ENCODE measurements around the gene C10orf95.
A peak's percentile ranks its signal among the peaks of the same experiment; 100 is the strongest.

The C10orf95 gene

DNA sequence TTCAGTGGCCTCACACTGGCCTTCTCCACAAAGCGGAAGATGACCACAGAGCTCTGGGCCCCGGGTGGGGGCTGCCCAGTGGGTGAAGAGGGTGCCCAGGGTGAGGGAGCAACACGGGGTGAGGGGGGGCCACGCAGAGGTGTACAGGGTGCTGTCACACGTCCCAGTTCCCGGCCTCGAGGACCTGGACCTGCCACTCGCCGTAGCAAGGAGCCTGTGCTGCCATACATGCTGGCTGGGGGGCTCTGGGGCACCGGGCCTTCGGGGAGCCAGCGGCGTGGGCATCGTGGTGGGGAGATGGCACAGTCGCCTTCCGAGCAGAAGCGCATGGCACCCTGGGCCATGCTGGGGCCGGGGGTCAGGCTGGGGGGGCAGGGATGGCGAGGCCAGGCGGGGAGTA is 34.6 kb downstream of the C10orf95 start:
- DNase-seq (ENCODE audit: low read depth in 2 of 2): no peak

DNA sequence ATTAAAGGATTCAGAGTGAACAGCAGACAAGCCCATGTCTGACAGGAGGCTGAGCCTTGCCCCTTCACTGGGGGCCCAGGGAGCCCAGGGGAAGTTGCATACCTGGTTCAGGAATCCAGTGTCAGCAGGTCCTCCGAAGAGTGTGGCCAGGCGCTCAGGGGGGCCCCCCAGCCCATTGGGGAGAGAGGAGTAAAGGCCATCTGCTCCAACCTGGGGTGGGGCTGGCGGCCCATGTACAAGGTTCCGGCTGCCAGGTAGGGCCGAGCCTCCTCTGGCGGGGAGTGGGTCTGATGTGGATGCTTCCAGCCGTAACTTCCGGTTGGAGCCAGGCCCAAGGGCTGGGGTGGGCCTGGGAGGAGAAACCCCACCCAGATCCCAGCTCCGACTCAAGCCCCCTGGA is 35.1 kb downstream of the C10orf95 start:
- no peak for DNase-seq (ENCODE audit: low read depth in 2 of 2)

DNA sequence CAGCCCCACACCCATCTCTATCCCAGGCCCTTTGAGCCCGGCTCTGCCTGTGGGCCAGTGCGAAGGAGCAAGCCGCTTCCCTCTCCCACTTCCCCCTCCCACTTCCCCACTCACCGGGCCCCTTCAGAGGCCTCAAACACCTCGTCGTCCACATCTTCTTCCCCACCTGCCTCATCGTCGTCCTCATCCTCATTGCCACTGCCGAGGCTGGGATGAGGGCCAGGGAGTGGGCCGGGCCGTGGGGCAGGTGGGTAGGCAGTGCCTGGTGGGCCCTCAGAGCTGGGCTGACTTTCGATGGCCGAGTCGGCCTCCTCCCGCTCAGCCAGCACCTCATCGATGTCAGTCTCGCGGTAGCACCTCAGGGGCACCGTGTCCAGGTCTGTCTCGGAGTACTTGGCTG is 36.6 kb downstream of the C10orf95 start:
- DNase-seq (ENCODE audit: low read depth in 2 of 2): no peak

DNA sequence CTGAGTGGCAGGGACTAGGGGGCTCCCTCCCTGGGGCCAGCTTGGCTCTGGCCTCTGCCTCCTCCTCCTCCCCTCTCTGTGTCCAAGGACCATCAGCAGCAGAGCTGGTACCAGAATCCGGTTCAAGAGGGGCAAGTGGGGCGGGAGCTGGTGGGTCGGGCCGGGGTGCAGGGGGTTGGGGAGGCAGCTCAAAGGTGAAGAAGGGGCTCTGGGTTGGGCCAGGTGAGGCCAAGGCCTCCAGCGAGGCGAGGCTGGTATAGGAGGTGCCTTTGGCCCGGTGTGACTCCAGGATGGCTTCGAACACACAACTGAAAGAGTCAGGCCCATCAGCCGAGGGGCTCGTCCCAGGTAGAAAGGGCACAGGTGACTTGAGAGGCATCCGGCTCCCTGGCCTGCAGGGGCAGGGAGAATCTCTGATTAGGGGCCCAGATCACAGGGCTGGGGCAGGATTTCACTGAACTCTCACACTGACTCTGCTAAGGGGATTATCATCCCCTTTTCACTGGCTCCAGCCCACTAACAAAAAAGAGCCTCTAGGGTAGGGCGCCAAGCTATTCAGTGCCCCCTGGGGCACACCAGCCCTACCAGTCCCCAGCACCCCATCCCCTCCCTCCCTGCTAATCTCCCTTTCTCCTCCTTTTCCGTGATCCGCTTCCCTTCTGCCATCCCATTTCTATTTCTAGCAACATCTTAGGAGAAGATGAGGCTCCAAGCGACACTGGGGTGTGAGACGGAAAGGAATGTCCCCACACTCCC is 37.4 kb downstream of the C10orf95 start:
- no peak for DNase-seq (ENCODE audit: low read depth in 2 of 2)

DNA sequence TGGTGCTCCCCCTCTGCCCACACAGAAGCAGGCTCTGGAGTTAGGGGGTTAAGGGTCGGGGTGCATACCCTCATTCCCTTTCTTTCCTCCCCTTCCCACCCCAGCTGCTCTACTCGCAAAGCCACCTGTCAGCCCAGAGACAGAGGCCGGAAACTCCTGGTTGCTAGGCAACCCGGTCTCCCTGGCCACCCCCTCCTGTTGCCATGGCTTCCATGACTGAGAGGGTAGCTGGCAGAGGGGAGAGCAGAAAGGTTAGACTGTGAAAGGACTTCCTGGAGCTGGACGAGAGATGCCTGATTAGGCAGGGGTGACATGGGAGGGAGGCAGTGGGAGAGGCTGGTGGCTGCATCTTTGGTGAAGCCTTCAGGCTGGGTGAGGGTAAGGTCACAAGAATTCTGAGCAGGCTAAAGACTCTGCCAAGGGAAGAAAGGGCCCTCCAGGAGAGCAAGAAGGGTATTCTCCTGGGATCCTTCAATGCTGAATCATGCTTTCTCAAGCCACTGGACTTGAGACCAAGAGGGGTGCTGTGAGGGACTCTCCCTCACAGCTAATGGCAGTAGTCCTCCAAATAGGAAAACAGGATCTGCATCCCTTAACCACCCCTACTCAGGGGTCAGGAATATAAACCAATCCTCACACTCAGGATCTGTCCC is 38.2 kb downstream of the C10orf95 start:
- no peak for DNase-seq (ENCODE audit: low read depth in 2 of 2)

DNA sequence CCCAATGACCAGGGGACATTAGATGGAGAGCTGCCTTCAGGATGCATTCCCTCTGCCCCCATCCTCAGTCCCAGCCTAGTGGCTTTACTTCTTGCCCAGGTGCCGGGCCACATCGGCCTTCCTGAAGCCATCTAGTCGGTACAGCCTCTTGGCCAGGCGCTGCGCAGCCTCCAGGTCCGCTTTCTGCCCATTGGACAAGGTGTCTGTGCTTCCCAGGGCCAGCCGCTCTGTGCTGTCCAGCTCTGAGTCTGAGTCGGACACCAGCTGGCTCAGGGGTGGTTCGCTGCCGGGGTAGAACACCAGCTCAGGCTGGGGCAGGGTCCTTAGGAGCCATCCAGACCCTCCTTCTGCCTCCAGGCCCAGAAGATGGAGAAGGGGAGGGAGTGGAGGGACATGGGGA is 39.0 kb downstream of the C10orf95 start:
- DNase-seq (ENCODE audit: low read depth in 2 of 2): no peak

DNA sequence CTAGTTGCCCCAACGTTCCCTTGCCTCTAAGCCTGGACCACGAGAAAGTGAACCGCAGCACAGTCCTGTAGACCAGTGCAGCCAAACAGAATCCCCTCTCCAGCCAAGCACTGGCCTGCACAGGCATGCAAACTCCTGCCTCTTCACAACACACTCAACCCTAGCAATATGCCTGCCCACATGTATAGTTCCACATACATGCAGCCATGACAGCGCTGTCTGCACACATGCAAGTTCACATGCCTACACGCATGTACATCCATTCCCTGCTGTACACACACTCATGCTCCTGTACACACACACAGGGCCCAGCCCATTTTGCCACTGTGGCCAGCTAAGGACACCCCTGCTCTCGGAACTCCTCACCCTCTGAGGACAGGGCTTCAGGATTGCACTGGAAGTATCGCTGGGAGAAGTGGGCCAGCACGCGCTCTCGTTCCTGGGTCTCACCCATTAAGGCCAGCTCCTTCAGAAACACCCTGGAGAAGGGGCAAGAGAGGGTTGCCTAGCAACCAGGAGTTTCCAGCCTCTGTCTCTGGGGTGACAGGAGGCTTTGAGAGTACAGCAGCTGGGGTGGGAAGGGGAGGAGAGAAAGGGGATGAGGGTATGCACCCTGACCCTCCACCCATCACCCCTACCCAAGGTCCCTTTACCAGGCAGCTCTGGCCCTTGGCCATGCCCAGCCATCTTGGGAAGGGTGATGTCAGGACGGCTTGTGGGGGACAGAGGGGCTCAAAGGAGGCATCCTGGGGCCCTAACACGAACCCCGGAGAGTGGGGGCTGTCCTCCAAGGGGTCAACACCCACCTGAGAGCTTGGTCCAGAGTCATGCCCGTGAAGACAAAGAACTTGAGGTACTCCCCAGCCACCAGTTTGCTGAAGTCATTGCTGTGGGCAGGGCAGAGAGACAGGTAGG is 39.7 kb downstream of the C10orf95 start:
- no peak for DNase-seq (ENCODE audit: low read depth in 2 of 2)

DNA sequence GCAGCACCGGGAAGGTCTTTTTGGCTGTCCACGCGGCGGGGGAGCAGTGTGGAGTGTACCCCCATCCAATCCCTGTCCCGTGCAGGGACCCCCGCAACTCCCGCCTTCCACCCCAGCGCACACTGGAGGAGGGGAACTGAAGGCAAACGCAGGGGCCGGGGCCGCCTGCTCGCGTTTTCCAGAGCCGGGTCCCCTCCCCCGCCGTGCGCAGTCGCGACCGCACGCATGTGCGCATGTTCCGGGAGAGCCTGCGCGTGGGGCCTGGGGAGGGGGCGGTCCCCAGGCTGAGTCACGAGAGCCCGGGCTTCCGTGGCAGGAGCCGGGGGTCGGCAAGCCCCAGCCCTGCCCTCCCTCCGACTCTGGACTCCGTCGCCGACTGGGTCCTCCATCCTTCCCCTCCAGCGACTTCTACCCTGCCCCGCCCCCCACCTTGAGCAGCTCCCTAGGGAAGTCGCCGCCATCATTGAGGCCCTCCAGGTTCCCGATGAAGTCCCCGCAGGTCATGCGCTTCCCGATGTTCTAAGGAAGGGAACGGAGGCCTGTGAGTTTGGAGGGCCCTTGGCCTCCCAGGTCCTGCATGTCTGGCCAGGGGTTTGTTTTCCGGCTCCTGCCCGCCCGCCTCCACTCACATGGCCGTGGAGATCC is 40.8 kb downstream of the C10orf95 start:
- DNase-seq (ENCODE audit: low read depth in 2 of 2): no peak

DNA sequence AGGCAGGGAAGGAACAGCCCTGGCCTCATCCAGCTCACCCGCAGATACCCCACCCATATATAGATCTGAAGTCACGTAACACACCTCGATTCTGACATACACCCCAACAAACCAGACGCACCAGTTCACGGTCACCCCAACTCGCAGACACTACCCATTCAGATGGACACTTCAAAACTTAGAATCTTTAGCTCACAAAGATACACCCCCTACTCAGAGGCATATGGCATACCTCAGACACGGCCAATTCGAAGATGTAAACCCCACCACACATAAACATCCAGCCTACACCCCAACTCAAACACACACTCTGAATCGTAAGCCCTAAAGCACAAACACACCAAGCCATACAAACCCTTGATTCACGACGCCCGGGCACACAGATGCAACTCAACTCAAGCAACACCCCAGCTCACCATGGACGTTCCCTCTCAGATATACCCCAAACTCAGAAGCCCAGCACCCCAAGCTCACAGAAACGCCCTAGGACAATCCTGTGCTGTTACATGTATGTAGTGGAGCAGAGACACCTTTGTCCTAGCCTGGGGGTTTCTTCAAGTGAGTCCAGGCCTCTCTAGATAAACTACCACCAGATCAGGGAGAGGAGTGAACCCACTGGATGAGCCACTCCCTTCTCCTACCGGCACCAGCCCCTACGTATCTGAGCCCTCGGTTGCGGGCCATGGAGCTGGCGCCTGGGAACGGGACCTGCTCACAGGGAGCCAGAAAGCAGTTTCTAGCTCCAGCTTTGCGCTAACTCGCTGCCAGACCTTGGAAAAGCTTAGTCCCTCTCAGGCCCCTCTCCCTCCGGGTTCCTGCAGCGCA is 41.5 kb downstream of the C10orf95 start:
- no peak for DNase-seq (ENCODE audit: low read depth in 2 of 2)

DNA sequence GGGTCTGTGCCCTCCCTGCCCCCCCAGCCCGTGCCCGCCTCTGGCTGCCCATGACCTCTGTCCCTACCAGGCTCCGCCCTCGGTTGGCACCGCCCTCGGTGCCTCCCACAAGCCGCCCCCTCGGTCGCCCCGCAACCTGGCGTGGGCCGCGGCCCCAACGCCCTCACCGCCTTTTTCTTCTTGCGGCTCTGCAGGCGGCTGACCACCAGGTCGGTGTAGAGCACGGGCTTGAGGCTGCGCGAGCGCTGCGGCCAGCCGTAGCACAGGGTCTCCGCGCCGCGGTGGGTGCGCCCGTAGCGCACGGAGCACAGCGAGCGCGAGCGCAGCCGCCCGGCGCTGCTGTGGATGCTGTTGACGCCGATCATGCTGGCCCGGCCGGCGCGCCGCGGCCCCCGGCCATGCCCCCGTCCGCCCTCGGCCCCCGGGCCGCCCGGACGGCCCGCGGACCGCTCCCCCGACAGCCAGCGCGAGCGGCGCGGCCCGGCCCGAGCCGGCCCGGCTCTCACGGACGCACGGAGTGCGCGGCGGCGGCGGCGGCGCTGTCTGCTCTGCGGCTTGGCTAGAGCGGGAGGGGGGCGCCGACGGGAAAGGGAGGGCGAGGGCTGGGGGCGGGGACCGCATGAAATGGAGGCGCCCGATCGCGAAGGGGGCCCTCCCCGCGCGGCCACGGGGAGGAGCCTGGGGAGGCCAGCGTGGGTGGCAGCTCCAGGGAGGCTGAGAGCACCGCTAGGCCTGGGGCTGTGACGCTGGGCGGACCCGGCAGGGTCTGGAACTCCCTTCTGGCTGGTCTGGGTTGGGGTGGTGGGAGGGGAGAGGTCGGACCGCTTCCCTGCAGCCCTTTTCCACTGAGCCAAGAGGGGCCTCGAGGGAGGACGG is 42.4 kb downstream of the C10orf95 start:
- peak; percentile 64 to 72 for DNase-seq (ENCODE audit: low read depth in 2 of 2)

DNA sequence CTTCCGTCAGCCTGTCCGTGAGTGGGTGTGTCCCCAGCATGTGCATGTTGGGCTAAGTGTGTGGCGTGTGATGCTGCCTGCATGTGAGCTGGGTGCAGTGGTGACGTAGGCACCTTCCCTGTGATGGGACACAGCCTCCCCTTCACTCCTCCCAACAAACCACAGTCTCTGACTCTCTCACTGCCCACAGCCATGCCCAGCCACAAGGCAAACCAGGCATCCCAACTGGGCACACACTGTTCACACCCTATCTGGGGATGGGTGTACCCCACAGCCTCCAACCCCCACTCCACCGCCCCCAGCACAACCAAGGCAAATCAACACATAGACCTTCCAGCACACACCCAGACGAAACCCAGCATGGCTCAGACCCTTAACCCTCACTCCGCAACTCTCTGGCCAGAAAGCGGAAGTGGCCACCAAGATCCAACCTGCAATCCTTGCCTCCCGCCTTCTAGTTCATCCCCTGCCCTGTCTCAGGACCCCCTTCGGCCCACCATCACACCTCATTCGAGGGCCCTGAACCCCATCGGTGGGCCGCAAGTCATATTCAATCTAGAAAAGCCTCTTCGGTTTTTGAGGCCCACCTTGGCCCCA is 43.1 kb downstream of the C10orf95 start:
- no peak for DNase-seq (ENCODE audit: low read depth in 2 of 2)

DNA sequence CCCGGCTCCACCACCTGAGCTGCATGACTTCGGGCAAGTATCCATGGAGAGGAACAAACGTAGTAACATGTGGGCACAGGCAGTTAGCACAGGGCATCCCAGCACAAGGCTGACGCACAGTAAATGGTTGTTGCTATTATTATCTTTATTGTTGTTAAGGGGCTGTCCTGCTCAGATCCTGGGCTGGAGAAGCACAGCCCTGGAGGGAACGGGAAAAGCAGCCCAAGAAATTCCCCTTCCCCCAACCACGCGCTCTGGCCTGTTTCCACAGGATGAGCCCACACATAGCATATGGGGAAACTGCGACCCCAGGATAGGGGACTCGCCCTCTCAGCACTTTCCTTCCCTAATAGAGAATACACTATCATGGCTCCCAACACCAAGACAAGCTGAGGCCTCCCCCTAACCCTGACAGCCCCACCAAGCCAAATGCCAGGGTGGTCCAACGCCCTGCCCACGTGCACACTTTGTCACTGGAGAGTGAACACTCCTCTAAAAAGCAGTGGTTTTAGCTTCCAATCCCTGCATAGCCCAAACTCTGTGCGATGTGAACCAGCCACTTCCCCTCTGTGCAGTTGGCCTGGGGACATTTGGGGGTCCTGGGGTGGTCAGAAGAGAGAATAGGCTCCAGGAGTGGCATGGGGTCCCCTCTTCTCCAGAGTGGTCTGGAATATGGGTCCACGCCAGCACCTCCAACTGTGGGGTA is 43.8 kb downstream of the C10orf95 start:
- DNase-seq (ENCODE audit: low read depth in 2 of 2): no peak

DNA sequence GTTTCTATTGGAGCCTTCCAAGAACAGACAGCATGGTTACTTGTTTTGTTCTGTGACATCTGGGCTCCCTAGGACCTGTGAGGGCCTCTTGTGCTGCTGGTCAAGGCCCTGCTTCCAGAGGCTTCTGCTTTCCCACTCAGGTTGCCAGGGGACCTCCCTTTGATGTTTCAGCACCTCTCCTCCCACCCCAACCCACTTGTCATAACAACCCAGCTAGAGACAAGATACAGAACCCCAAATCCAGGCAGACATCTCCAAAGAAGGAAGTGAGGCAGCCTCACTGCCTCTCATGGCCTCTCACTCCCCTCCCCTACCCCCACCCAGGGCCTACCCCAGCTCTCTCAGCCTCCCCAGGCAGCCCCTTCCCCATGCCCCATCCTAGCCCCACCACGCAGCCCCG is 44.5 kb downstream of the C10orf95 start:
- no peak for DNase-seq (ENCODE audit: low read depth in 2 of 2)

DNA sequence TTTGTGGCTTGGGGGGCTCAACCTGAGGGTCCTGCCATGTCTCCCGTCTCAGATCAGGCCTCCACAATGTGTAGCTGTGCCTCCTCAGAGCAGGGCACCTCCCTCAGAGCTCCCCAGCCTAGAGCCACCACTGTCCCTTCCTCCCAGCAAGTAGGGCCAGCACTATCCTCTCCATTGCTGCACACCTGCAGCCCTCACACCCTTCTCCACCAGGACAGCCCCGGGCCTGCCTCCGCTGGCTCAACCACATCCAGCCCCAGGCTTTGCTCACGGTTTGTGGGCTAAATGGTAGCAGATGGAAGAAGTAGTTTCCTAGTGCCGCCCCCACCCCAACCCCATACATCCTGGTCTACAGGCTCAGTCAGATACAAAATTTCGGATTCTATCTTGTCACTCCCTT is 45.7 kb downstream of the C10orf95 start:
- DNase-seq (ENCODE audit: low read depth in 2 of 2): no peak

DNA sequence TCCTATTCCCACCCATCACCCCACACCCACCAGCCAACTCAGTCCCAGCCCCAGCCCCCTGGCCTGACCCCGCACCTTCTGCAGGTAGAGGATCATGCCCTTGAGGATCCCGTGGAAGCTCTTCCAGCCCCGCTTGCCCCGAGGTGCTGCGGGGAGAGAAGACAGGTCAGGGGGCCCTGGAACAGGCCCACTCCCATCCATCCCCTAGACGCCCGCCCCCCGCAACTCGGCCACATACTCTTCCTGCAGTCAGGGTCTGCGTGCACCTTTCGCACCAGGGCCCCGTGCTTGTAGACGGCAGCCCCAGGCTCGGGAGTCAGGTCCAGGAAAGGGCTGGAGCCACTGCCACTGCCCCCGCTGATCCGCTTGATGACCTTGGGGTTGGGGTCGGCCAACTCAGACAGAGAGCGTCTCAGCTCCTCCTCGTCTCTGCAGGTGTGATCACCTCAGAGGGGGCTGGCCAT is 46.2 kb downstream of the C10orf95 start:
- DNase-seq (ENCODE audit: low read depth in 2 of 2): no peak

DNA sequence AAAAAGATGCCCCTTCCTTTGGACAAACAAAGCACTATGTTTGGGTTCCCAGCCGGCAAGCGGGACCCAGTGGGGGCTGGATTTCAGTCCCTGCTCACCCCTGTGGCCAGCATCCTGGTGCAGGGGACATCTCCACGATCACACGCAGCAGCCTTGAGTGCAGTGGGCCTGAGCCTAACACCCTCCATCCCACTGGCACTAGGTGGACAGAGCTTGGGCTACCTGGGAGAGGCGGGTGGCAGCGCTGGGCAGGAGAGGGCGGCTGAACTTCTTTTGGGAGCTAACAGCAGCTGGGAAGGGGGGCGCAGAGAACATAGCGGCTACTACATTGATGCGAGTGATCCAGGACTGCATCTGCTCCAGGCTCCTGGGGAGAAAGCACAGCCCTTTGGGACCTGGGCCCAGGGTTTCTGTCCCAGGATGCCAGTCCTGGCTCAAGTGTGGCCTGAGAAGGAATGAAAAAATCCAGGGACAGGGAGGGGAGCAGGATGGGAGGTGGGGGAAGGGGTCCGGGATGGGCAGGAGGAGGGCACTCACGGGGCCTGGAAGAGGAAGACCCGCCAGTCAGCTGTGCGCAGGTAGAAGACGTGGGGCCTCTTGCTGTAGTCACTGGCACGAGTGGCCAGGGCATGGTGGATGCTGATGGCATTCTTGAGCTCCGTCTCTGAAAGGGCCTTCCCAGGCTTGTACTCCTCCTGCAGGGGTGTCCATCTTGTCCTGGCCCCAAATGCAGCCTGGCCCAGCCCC is 46.8 kb downstream of the C10orf95 start:
- no peak for DNase-seq (ENCODE audit: low read depth in 2 of 2)

DNA sequence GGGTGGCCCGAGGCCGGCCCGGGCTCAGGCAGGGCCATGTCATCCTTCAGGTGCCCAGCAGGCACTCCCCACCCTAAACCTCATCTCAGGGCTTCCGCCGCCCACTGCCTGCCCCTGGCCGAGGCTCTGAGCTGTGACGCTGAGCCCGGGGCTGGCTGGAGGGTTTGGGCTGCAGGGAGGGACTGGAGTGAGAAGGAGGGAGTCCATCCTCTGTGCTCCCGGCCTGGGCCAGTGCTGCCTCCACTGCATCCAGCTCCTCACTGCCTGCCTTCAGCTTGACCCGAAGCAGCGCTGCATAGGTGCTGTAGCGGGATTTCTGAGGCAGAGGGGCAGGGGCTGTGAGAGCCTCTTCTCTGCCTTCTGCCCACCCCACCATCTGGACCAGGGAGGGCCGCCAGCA is 48.2 kb downstream of the C10orf95 start:
- no peak for DNase-seq (ENCODE audit: low read depth in 2 of 2)

DNA sequence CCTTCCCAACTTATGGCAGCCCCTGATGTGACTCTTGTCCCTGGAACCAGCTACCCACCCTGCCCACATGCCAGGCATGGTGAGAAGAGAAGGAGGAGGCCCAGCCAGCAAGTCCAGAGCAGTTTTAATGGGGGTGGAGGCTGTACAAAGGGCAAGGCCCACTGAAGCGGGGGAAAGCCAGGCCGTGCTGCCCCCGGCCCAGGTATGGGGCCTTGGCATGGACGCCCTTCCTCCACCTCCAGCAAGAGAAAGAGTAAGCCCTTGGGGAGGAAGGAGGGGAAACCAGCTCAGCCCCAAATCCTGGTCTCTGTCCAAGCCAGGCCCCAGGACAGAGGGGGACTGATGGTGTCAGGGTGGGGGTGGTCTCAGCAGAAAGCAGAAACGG is 48.8 kb downstream of the C10orf95 start:
- DNase-seq (ENCODE audit: low read depth in 2 of 2): no peak
